Stimulated activated CD4-positive, alpha-beta T cell treated with anti-CD3 and anti-CD28 coated beads, Interleukin-4, amount 100 ng/mL, for 4 hours (primary cell): ENCODE results near the gene PPP1R16B.
"Not testable (repeated sequence)": the region's sequence is repeated elsewhere in the genome, so short reads cannot be mapped to it uniquely, and the experiment has no call there.

ENCODE experiments used
- DNase-seq, 2 experiments: peaks; one replicate each; pipeline ENCODE4 v3.0.0-alpha.2; 2020

The PPP1R16B gene

GRCh38 chr20:38794057-38794456 lies 11.4 kb upstream of the PPP1R16B start:
- not testable (repeated sequence) for DNase-seq

- no peak for DNase-seq
Measured at GRCh38 chr20:38798266-38798665, 7.2 kb upstream of the PPP1R16B start.

- no peak for DNase-seq
Measured at GRCh38 chr20:38799203-38799602, 6.3 kb upstream of the PPP1R16B start.

- no peak for DNase-seq
Measured at GRCh38 chr20:38800882-38801281, 4.6 kb upstream of the PPP1R16B start.

DNA sequence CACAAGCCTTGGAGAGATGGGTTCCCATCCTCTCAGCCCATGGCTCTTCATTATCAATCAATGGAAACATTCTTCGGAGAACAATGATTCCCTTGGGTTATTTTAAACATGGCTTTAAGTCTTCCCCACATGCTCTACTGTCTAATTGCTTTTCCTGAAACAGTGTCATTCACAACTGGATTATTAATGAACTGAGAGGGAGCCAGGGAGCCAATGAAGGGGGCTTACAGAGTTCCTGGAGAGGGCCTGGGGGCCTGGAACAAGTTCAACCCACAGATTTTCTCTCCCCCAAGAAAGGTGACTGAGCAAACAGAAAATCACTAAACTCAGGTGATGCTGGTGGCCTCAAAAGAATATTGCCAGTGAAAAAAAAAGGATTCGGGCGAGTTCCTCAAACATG lies 1.3 kb upstream of the PPP1R16B start:
- no peak for DNase-seq

DNA sequence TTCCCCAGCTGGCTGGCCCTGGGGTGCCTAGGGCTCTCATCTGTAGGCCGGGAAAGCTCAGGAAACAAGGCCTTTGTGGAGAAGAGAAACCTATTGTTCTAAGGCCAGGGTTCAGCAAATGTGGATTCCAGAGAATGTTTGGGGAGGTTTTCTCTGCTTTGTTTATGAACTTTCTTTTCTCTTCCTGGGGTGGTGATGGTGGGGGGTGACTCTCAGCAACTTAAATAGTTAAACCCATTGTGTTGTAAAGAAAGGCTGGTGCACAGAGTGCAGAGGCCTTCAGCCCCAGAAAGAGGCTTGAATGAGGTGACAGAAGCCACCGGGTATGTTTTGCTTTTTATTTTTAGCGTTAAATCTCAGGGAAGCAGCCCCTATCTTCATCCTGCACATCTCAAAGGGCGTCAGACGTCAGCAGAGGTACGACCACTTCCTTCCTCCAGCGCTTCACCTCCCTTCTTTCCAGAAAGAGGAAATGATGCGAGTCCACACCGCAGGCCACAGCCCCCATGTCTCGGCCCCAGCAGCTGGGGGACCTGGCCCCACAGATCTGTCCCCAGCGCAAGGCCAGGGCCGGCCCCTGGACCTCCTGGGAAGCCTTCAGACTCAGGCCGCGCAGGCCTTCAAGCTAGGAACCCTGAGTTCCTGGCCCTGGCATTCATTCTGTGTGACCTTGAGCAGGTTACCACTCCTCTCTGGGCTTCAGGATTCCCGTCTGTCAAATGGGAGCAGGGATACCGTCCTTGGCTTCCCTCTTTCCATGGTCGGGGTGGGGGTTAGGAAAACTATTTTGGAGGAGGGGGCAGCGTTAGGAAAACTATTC lies 605 bp upstream of the PPP1R16B start:
- DNase-seq: peak; percentile 31 to 67

DNA sequence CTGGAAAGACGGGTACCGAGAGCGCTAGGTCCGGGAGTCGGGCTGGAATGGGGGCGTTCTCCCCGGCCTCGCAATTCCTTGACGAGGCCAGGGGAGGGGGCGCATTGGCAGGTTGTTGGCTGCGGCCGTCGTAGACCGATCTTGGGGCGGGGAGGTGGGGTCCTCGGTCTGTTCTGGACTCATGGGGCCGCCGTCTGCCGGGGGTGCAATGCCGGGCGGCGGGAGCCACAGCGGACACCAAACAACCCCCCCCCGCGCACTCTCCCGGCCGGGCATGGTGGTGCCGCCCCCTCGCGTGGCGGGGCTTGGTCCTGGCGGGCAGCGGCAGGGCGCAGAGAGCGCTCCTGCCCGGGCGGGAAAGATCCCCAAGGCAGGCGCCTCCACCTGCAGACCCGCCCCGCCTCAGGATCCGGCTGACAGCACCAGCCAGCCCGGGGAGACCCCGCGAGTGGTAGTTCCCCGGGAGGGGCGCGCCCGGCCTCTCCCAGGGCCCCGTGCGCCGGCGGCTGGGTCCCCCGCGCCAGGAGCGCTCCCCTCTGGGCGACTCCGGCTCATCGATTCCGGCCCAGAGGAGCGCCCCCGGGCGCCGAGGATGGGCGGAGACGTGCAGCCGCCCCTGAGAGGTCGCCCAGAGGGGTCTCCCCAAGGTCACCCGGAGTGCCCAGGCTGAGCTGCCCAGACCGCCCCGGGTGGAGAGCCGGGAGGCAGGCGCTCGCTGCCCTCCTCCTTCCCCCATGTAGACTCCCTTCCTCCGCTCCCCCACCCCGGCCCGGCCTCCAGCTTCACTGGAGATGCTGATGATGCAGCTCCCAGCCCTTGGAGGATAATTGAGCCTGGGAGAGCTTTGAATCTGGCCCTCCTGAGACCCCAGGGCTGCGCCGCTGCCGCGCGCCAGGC lies 709 bp downstream of the PPP1R16B start:
- DNase-seq: peak; percentile 16 to 45

DNA sequence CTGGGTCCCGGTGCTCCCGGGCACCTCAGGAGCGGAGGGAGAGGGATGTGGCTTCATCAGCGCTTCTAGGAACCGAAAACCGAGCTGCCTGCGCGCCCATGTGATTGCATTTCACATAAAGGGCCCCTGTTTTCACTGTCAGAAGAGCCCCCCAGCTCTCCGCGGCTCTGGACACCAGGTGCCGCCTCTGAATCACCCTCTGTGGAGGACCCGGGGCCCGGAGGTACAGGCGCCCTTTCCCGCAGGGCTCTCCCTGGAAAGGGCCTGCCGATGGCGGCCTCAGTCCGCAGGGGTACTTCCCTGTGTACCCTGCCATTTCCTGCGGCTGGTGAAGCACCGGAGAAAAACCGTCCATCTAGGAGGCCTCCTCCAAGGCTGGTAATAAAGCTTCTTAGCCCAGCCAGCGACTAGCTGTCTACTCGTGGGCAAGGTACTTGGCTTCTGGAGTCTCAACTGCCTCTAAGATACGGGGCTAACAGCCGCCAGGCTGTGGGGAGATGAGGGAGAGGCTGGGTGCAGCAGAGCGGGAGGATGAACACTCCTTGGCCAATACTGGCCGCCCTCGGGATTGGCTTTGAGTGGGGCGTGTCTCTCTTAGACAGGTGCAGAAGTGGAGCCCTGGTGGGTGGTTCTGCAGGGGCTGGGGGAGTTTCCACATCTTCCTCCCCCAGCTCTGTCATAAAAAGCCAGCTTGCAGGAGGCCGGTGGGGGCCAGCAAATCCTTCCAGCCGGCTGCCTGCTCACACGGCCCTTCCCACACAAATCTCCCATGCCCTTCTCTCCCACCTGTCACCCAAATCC lies 1.6 kb downstream of the PPP1R16B start:
- DNase-seq: peak; percentile 21 to 59

DNA sequence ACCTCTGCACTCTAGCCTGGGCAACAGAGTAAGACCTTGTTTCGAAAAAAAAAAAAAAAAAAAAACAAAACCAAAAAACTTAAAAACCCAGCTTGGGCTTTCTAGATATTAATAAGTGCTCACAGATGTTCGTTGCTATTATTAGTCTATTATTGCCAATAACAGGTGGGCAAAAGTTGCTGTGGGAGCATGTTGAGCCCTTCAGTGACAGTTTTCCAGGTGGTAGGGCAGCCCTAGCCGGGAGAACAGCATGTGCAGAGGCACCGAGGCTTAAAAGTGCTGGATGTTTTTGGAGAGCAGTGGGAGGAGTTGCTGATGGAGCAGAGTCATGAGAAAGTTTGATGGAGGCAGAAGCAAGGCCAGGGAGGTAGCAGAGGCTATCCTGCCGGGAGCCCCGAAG lies 4.4 kb downstream of the PPP1R16B start:
- DNase-seq: no peak

DNA sequence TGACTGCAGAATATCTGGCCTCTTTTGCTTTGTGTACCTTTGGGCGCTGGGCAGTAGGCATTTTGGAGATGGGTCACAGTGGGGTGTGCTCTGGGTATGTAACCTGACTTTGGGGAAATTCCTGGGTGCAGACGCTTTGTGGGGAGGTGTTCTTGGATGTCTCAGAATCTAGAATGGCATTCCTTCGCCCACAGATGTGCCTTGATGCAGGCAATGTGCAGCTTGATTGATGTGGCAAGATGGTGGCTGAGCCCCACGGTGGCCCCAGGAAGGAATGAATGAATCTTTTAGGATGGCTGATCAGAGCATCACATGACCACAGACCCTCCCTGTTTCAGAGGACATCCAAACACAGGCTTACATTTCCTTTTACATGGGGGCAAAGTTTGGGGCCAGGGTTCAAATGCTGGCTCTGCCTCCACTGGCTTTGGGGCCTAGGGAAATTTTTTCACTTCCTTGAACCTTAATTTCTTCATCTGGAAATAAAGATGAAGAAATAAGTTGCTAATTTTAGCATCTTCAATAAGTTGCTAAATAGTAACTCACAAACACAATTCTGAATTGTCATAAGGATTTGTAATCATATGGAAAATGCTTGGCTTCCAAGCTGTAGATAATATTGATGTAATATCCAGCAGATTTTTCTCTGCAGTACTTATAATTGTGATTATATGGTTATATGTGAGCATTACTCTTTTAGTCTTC lies 5.6 kb downstream of the PPP1R16B start:
- DNase-seq: no peak

DNA sequence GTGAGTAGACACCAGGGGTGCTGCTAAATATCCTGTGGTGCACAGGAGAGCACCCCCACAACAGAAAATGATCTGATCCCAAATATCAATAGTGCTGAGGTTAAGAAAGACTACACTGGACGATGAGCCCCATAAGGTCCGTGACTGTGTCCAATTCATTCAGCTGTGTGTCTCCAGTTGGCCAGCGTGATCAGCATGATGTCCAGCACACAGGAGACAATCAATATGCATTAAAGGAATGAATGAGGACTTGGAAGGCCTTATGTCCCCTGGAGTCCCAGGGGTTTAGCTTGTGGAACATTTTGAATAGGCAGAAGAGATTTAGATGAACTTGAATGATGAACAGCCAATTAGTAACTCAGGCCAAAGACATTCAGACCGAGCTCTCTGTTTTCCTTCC lies 6.3 kb downstream of the PPP1R16B start:
- no peak for DNase-seq

DNA sequence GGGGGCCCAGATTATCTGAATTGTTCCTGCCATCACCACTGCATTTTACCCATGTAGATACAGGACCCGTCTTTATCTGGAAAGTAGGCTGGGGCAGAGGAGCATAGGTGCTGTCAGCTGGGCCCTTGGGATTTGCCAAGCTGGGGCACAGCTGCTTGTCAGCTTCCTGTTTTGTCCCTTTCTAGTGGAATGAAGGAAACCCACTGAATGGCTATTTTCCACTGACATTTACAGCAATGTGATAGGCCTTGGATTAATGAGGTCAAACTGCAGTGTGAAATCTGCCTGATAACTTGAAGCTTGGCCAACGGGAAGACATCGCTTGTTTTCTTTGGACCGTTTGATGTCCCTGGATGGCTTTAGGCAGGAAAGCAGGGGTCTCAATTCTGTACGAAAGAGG lies 6.7 kb downstream of the PPP1R16B start:
- DNase-seq: no peak

DNA sequence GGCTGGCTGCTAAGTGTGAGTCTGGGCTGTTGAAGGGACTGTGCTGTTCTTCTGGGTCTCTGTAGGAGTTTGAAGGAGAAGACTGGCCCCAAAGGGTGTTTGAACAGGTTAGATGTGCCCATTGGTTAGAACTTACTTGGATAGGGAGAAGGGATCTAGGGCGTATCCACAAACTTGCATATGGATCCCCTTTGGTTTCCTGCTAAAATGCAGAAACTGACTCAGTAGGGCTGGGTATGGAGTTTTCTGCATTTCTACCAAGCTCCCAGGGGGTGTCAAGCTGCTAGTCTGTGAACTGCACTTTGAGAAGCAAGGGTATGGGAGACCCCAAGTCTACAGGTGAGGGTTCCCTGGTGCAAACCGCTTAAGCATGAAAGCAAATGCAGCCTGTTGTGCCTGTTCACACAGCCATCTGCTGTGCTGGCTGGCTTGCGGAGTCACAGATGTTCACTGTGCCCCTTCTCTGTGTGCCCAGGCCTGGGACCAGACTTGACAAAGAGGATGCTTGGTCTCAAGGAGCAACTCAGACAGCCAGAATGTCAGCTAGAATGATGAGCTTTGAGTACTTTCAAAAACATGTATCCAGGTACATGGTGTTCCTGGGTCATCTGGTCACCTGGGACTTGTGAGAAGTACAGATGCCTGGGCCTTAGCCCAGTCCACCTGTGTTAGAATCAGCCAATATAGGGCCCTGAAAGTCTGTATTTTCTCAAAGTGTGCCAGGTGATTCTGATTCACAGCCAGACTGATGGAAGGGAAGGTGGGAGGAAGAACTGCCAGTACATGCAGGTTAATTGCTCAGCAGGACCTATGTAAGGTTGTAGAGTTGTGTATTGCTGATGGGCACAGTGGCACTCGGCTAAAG lies 7.4 kb downstream of the PPP1R16B start:
- no peak for DNase-seq

DNA sequence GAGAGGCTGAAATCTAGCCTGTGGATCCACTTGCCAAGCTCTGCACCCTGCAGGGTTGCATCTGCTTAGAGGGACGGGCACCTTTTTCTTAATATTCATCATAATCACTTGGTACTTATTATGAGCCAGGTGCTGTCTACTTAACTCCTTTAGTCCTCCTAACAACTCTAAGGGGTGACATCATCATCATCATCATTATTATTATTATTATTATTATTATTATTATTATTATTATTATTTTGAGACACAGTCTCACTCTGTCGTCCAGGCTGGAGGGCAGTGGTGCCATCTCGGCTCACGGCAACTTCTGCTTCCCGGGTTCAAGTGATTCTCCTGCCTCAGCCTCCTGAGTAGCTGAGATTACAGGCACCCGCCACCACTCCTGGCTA lies 8.1 kb downstream of the PPP1R16B start:
- not testable (repeated sequence) for DNase-seq

GRCh38 chr20:38815446-38815845 lies 9.9 kb downstream of the PPP1R16B start:
- no peak for DNase-seq

DNA sequence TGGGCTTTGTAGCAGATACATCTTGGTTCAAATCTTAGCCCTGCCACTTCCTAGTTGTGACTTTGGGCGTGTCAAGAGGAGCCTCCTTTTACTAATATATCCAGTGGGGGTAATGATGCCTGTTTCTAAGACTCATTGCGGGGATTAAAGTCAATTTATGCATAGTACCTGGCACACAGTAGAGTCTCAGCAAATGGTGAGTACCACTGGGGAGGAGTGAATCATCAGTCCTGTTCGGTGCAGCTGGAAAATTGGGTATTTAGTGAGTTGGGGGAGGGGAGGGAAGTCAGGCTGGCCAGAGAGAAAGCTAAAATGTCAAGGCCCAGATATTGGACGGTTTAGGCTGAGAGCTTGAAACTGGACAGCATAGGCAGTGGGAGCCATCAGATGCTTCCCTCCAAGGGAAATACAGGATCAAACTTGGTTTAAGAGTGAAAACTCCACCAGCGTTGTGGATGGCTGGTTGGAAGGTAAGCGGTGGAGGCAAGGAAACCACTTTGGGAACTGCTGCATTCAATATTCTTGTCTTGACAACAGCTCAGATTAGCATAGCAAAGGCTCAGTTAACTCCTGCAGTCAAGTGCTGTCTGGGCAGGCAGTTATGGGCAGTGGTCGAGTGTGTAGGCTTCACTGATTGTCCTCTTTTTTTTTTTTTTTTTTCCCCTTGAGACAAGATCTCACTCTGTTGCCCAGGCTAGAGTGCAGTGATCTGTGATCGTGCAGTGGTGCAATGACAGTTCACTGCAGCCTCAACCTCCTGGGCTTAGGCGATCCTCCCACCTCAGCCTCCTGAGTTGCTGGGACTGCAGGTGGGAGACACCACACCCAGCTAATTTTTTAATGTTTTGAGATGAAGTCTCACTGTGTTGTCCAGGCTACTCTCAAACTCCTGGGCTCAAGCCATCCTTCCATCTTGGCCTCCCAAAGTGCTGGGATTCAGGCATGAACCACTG lies 12.9 kb downstream of the PPP1R16B start:
- no peak for DNase-seq

DNA sequence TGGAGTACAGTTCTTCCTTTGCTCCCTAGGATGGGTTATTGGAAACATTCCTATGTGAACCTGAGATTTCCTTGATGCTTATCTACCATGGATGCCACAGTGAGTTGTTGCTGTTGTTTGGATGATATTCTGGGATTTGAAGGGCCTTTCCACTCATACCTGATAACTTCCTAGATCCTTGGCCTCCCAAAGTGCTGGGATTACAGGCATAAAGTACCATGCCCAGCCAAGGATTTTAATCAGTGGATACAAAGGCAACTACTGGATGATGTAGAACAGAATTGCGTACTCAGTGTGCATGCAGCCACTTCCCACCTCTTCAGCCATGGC lies 20.0 kb downstream of the PPP1R16B start:
- no peak for DNase-seq

DNA sequence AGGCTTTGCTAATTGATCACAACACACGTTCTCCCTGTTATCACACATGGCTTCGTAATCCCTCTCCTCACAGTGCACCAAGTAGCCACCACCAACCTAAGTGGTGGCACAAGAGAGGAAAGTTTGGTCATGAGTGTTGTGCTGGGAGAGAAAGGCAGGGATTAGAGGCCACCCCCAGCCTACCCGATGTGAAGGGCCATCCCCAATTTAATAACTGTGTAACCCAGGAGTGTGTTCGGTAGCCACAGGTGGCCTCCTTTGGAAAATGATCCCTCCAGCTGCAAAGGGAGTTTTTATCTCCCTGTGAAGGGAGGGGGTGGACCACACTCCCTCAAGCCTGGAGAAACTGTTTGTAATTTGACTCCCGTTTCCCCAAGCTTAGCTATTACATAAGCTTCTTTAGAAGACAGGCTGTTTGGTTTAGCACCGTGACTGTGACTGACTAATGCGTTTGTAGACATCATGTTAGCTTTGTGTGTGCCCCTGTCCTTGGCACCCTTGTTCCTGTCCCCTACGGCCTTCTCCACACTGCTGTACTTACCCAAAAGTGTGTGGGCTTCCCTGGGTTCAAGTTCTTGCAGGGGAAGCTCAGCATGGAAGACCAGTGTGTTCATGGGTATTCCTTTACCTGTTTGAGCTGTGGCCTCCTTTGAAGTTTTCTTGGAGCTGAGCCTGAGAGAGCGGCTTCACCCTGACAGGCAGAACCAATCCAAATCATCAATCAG lies 20.6 kb downstream of the PPP1R16B start:
- DNase-seq: no peak

DNA sequence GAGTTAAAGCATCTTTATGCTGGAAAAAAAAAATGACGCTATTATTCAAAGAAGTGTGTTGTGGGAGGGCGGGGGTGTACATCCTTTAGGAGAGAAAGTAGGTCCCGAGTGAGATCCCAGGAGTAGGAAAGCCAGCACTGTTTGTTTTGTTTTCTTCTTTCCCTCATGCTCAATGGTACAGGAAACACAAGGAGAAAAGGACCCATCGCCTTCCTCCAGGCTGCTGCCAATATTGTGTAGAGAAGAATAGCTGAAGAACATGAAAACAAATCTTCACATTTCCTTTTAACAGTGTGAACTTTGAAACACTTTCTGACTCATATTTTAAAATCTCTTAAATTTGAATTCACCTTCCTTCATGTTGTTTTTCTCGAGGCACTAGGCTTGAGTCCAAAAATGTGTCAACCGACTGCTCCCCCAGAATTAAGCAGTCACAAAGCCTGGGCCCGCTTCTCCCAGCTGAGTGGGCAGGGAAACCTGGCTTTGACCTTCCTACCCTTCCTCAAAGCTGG lies 22.3 kb downstream of the PPP1R16B start:
- DNase-seq: no peak
